ENCODE data around the gene CZIB. TPM values are rescaled to one million over a fixed set of nuclear protein-coding genes. Genes with fewer than 3 reads are reported as not detected.

Gene CZIB
- total and polyA plus RNA-seq, 4 experiments from 2014 or later, result 62.0 to 101 (median 82.5) TPM

DNA sequence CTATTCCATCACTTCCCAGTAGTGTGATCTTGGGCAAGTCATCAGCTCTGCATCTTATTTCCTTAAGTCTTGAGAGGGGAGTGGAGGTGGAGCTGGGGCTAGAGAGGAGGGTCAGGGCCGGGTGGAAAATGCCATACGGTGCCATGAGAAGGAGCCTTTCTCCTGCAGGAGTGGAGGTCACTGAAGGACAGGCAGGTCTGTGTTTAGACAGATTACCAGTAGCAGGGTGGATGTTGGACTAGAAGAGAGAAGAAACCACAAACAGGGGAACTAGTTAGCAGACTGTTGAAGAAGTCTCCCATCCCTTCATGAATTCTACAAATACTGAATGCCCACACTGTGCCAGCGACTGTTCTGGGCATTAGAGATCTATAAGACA, 37.7 kb downstream of the CZIB start:
- Mint-ChIP-seq H3K9me3 (no peaks in the 10 kb centered on the region), H3K4me1 (no peaks in the 10 kb centered on the region), H3K36me3 (no peaks in the 10 kb centered on the region), H3K27me3 (peaks cover 2 to 3% of the 10 kb centered on the region in 2 donors), H3K27ac (no peak overlapping the region), H3K4me3 (no peak overlapping the region)
- Histone ChIP-seq H3K36me3 (ENCODE audit: insufficient read depth, low read length) (no peaks in the 10 kb centered on the region), H3K4me3 (ENCODE audit: low read length in 2 of 2) (no peak overlapping the region), H3K4me1 (ENCODE audit: insufficient read depth, low read length) (peaks cover 5% of the 10 kb centered on the region), H3K27me3 (ENCODE audit: insufficient read depth, low read length) (no peaks in the 10 kb centered on the region), H3K9me3 (ENCODE audit: control insufficient read depth in 1 of 2, low read length in 2 of 2) (no peaks in the 10 kb centered on the region), H3K27ac (ENCODE audit: low read depth, low read length) (no peak overlapping the region)
- CTCF ChIA-PET (ENCODE audit: partially characterized antibody), result interaction anchor here (0.6 to 2.4 kb wide), 7 partner anchors 9 to 39 kb away, joined by 3 to 11 read pairs (median 4); no protein-coding TSS in a partner anchor
- intact Hi-C loops (cut with micrococcal nuclease), result loop anchor here (5.0 kb wide), 1 partner anchor 275 kb away; no protein-coding TSS in a partner anchor
- no peak for DNase-seq
- POLR2A ChIA-PET (ENCODE audit: partially characterized antibody), result interaction anchor here (0.6 to 1.5 kb wide), 3 partner anchors 13 to 1813 kb away, joined by 3 to 7 read pairs (median 4); partner anchors contain the start of gene CPT2

GRCh38 chr1:53182111-53182593, 38.3 kb downstream of the CZIB start:
- H3K27ac Mint-ChIP-seq, result no peak overlapping the region
- POLR2A ChIA-PET (ENCODE audit: partially characterized antibody), result interaction anchor here (1.4 to 1.5 kb wide), 2 partner anchors 14 to 479 kb away, joined by 4 to 7 read pairs; partner anchors contain the start of gene CPT2
- no peaks in the 10 kb centered on the region for H3K36me3 Mint-ChIP-seq

DNA sequence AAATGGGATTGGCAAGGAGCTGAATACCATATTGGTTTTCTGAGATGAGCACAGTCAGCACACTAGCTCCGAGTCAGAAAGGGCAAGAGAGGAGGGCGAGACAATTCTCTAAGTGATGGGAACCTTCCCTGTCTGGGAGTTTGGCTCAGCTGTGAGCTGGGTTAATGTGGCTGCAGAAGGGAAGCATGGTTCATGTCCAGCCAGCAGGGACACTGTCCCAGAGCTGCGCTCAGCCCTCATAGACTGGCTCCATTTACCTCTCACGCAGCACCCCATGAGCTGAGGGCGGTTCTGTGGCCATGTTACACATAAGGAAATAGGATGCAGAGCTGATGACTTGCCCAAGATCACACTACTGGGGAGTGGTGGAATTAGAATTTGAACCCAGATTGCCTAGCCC, 39.5 kb downstream of the CZIB start:
- Histone ChIP-seq H3K36me3 (ENCODE audit: insufficient read depth, low read length) (no peaks in the 10 kb centered on the region), H3K27me3 (ENCODE audit: insufficient read depth, low read length) (peaks cover 3% of the 10 kb centered on the region), H3K27ac (ENCODE audit: low read depth, low read length) (no peak overlapping the region), H3K4me3 (ENCODE audit: low read length in 2 of 2) (no peak overlapping the region), H3K4me1 (ENCODE audit: insufficient read depth, low read length) (peaks cover 5% of the 10 kb centered on the region), H3K9me3 (ENCODE audit: control insufficient read depth in 1 of 2, low read length in 2 of 2) (no peaks in the 10 kb centered on the region)
- H3K27ac Mint-ChIP-seq, result no peak overlapping the region
- no peak overlapping the region for H3K4me3 Mint-ChIP-seq
- peaks cover 6 to 8% of the 10 kb centered on the region in 2 donors for H3K27me3 Mint-ChIP-seq
- no peaks in the 10 kb centered on the region for H3K36me3 Mint-ChIP-seq
- no peak for DNase-seq
- CTCF ChIA-PET (ENCODE audit: partially characterized antibody), result interaction anchor here (0.9 to 2.4 kb wide), 8 partner anchors 9 to 1284 kb away, joined by 3 to 11 read pairs (median 3); no protein-coding TSS in a partner anchor
- H3K9me3 Mint-ChIP-seq, result no peaks in the 10 kb centered on the region
- intact Hi-C loops (cut with micrococcal nuclease), result loop anchor here (5.0 kb wide), 1 partner anchor 274 kb away; no protein-coding TSS in a partner anchor
- POLR2A ChIA-PET (ENCODE audit: partially characterized antibody), result interaction anchor here (1.5 kb wide), 1 partner anchor 15 kb away, joined by 7 read pairs; the partner anchor contains the start of gene CPT2
- no peaks in the 10 kb centered on the region for H3K4me1 Mint-ChIP-seq

More at GRCh38 chr1:53182111-53182593, 38.3 kb downstream of the CZIB start:
- CTCF ChIA-PET (ENCODE audit: partially characterized antibody), result interaction anchor here (0.6 to 2.4 kb wide), 9 partner anchors 8 to 38 kb away, joined by 3 to 11 read pairs (median 4); no protein-coding TSS in a partner anchor
- intact Hi-C loops (cut with micrococcal nuclease), result loop anchor here (5.0 kb wide), 1 partner anchor 275 kb away; no protein-coding TSS in a partner anchor
- H3K4me1 Mint-ChIP-seq, result no peaks in the 10 kb centered on the region
- DNase-seq, result peak; percentile 64 to 77 (median 72)
- Histone ChIP-seq H3K27me3 (ENCODE audit: insufficient read depth, low read length) (peaks cover 1% of the 10 kb centered on the region), H3K4me3 (ENCODE audit: low read length in 2 of 2) (no peak overlapping the region), H3K4me1 (ENCODE audit: insufficient read depth, low read length) (peaks cover 5% of the 10 kb centered on the region), H3K9me3 (ENCODE audit: control insufficient read depth in 1 of 2, low read length in 2 of 2) (no peaks in the 10 kb centered on the region), H3K27ac (ENCODE audit: low read depth, low read length) (no peak overlapping the region), H3K36me3 (ENCODE audit: insufficient read depth, low read length) (no peaks in the 10 kb centered on the region)
- peaks cover 4 to 6% of the 10 kb centered on the region in 2 donors for H3K27me3 Mint-ChIP-seq
- no peak overlapping the region for H3K4me3 Mint-ChIP-seq
- H3K9me3 Mint-ChIP-seq, result no peaks in the 10 kb centered on the region

DNA sequence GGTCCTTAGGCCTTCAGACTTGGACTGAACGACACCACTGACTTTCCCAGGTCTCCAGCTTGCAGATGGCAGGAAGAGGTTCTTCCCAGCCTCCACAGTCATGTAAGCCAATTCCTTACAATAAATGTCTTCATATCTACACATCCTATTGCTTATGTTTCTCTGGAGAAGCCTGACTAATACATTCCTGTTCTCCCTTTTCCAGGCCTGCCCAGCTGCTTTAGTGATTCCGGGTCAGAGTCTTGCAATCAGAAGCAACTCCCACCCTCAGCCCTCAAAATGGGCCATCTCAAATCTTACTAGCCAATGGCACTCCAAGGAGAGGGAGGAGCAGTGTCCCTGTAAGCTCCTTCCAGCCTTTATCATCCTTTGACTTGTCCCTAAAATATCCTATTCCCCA, 40.2 kb downstream of the CZIB start:
- H3K27ac Mint-ChIP-seq, result no peak overlapping the region
- intact Hi-C loops (cut with micrococcal nuclease), result loop anchor here (5.0 kb wide), 1 partner anchor 273 kb away; no protein-coding TSS in a partner anchor
- Histone ChIP-seq H3K36me3 (ENCODE audit: insufficient read depth, low read length) (no peaks in the 10 kb centered on the region), H3K4me3 (ENCODE audit: low read length in 2 of 2) (no peak overlapping the region), H3K9me3 (ENCODE audit: control insufficient read depth in 1 of 2, low read length in 2 of 2) (no peaks in the 10 kb centered on the region), H3K27me3 (ENCODE audit: insufficient read depth, low read length) (peaks cover 3% of the 10 kb centered on the region), H3K4me1 (ENCODE audit: insufficient read depth, low read length) (peaks cover 5% of the 10 kb centered on the region), H3K27ac (ENCODE audit: low read depth, low read length) (no peak overlapping the region)
- H3K4me1 Mint-ChIP-seq, result no peaks in the 10 kb centered on the region
- peaks cover 8 to 12% of the 10 kb centered on the region in 2 donors for H3K27me3 Mint-ChIP-seq
- no peaks in the 10 kb centered on the region for H3K36me3 Mint-ChIP-seq
- CTCF ChIA-PET (ENCODE audit: partially characterized antibody), result interaction anchor here (0.9 to 1.8 kb wide), 7 partner anchors 9 to 1284 kb away, joined by 3 to 10 read pairs (median 3); no protein-coding TSS in a partner anchor
- no peak for DNase-seq
- no peaks in the 10 kb centered on the region for H3K9me3 Mint-ChIP-seq
- POLR2A ChIA-PET (ENCODE audit: partially characterized antibody), result no interaction called here
- no peak overlapping the region for H3K4me3 Mint-ChIP-seq

- H3K4me1 ChIP-seq (ENCODE audit: insufficient read depth, low read length), result no peaks in the 10 kb centered on the region
- DNase-seq, result no peak
- Mint-ChIP-seq H3K9me3 (no peaks in the 10 kb centered on the region), H3K36me3 (no peaks in the 10 kb centered on the region), H3K4me3 (no peak overlapping the region), H3K27me3 (peaks cover 8 to 14% of the 10 kb centered on the region in 2 donors), H3K27ac (no peak overlapping the region), H3K4me1 (peaks cover 0 to 5% (median 4%) of the 10 kb centered on the region in 4 donors)
- ChIA-PET CTCF (ENCODE audit: partially characterized antibody) (interaction anchor here (1.5 kb wide), 1 partner anchor 10 kb away, joined by 3 read pairs; no protein-coding TSS in a partner anchor), POLR2A (ENCODE audit: partially characterized antibody) (no interaction called here)
- no peaks in the 10 kb centered on the region for H3K36me3 ChIP-seq (ENCODE audit: insufficient read depth, low read length)
- intact Hi-C loops (cut with micrococcal nuclease), result no loop called here
- no peaks in the 10 kb centered on the region for H3K9me3 ChIP-seq (ENCODE audit: control insufficient read depth in 1 of 2, low read length in 2 of 2)
- H3K27me3 ChIP-seq (ENCODE audit: insufficient read depth, low read length), result peaks cover 3% of the 10 kb centered on the region
- no peak overlapping the region for H3K27ac ChIP-seq (ENCODE audit: low read depth, low read length)
- H3K4me3 ChIP-seq (ENCODE audit: low read length in 2 of 2), result no peak overlapping the region
Measured at GRCh38 chr1:53176452-53177208, 43.8 kb downstream of the CZIB start.

DNA sequence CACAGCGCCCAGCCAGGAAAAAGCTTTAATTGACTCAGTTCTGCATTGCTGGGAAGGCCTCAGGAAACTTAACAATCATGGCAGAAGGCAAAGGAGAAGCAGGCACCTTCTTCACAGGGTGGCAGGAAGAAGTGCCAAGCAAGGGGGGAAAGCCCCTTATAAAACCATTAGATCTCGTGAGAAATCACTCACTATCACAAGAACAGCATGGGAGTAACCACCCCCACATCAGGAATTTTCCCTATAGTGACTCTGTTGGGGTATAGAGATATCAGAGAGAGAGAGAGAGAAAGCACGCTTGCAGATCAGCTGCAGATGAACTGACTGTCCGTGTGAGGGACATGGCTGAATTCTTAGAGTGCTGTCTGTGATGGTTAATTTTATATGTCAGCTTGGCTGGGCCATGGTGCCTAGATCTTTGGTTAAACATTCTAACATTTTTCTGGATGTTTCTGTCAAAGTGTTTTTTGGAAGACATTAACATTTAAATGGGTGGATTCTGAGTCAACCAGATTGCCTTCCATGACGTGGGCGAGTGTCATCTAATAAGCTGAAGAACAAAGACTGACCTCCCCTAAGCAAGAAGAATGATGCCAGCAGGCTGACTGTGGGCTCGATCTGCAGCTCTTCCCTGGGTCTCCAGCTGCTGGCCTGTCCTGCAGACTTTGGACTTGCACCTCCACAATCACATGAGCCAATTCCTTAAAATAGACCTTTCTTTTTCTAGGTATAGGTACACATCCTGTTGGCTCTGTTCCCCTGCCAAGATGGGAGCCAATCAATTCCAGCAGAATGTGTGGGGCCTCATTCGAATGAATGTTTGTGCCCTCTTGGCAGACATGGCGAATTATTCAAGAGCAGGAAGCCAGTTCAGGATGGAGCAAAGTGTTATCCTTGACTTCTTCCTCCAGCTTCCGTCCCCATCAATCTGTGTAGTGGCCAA, 45.2 kb downstream of the CZIB start:
- peaks cover 3% of the 10 kb centered on the region for H3K27me3 ChIP-seq (ENCODE audit: insufficient read depth, low read length)
- POLR2A ChIA-PET (ENCODE audit: partially characterized antibody), result no interaction called here

More for the DNA sequence above, 45.2 kb downstream of the CZIB start:
- intact Hi-C loops (cut with micrococcal nuclease), result no loop called here
- Mint-ChIP-seq H3K4me1 (peaks cover 0 to 5% (median 4%) of the 10 kb centered on the region in 4 donors), H3K27me3 (peaks cover 6 to 11% of the 10 kb centered on the region in 2 donors), H3K36me3 (no peaks in the 10 kb centered on the region), H3K9me3 (no peaks in the 10 kb centered on the region), H3K27ac (no peak overlapping the region), H3K4me3 (no peak overlapping the region)
- no peak for DNase-seq
- no peaks in the 10 kb centered on the region for H3K36me3 ChIP-seq (ENCODE audit: insufficient read depth, low read length)
- H3K4me1 ChIP-seq (ENCODE audit: insufficient read depth, low read length), result no peaks in the 10 kb centered on the region
- CTCF ChIA-PET (ENCODE audit: partially characterized antibody), result interaction anchor here (2.0 kb wide), 1 partner anchor 9 kb away, joined by 8 read pairs; no protein-coding TSS in a partner anchor
- no peaks in the 10 kb centered on the region for H3K9me3 ChIP-seq (ENCODE audit: control insufficient read depth in 1 of 2, low read length in 2 of 2)
- no peak overlapping the region for H3K4me3 ChIP-seq (ENCODE audit: low read length in 2 of 2)
- no peak overlapping the region for H3K27ac ChIP-seq (ENCODE audit: low read depth, low read length)

Data from CD4-positive, alpha-beta memory T cell (primary cell).